GM12874 (cell line): ENCODE results near the gene CD83.

Source experiments
- CTCF ChIP-seq: IDR thresholded peaks from 2 replicates; pipeline ENCODE4 v1.5.1; 2011; ENCODE audit warnings: low read depth, mild to moderate bottlenecking, control low read depth, low read length, moderate library complexity; ENCODE audit not compliant: insufficient read depth

CD83 gene

GRCh38 chr6:14117158-14118090 is at the start of gene CD83:
Gene CD83, plus strand, starts transcription at chr6:14117772. Its CDS starts 40 bp downstream, at chr6:14117812.
- TF ChIP-seq CTCF: peak; percentile 20; the same call in 1 of the 2 replicates

GRCh38 chr6:14068133-14068532 is 49.4 kb upstream of the CD83 start:
- no peak for TF ChIP-seq CTCF

GRCh38 chr6:14068623-14069022 is 48.9 kb upstream of the CD83 start:
- TF ChIP-seq CTCF: no peak

- no peak for TF ChIP-seq CTCF
These were observed 47.1 kb upstream of the CD83 start for GRCh38 chr6:14070457-14070856.

GRCh38 chr6:14072084-14072483 is 45.5 kb upstream of the CD83 start:
- TF ChIP-seq CTCF: no peak

GRCh38 chr6:14074476-14075094 is 43.0 kb upstream of the CD83 start:
- TF ChIP-seq CTCF: no peak

- no peak for TF ChIP-seq CTCF
These were observed 42.5 kb upstream of the CD83 start for GRCh38 chr6:14075095-14075503.
